ENCODE measurements around the gene OR10A6. TPM values are rescaled to one million over a fixed set of nuclear protein-coding genes. Genes with fewer than 3 reads are reported as not detected.

The OR10A6 gene
- total RNA-seq, 3 donors from 2014 or later (not counting 1 experiment from before 2014, with no cell fraction given), result not detected

DNA sequence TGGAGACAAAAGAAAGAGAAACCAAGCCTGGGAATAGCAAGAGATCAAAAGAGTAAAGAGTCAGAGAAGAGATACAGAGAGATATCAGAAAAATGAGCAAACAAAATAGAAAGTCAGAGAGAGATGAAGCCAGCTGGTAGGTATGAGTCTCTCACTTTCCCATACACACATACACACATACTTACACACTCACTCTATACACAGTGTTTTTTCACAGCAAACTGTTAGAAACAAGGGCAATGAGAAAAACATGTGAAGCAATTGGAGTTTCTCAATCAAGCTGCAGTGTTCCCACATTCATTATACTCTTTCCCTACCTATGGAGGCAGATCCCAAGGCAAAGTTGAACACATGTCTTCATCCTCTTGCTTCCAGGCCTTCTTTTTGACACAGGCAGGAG lies 36.8 kb upstream of the OR10A6 start:
- Histone ChIP-seq H3K27me3 (ENCODE audit: control insufficient read depth, insufficient read depth, low read length) (no peaks in the 10 kb centered on the region), H3K4me1 (ENCODE audit: control insufficient read depth, insufficient read depth, low read length) (no peaks in the 10 kb centered on the region), H3K36me3 (ENCODE audit: control insufficient read depth, insufficient read depth, low read length) (no peaks in the 10 kb centered on the region), H3K27ac (ENCODE audit: low read length) (no peak overlapping the region), H3K4me3 (ENCODE audit: low read length) (no peak overlapping the region), H3K9me3 (ENCODE audit: control insufficient read depth, insufficient read depth, low read length) (no peaks in the 10 kb centered on the region)
- Mint-ChIP-seq H3K4me3 (no peak overlapping the region), H3K36me3 (no peaks in the 10 kb centered on the region), H3K27ac (no peak overlapping the region), H3K9me3 (no peaks in the 10 kb centered on the region), H3K27me3 (ENCODE audit: low read depth in 2 of 2) (peaks cover 18 to 37% of the 10 kb centered on the region in 2 donors), H3K4me1 (no peaks in the 10 kb centered on the region)
- TF ChIP-seq, protein P1, sequence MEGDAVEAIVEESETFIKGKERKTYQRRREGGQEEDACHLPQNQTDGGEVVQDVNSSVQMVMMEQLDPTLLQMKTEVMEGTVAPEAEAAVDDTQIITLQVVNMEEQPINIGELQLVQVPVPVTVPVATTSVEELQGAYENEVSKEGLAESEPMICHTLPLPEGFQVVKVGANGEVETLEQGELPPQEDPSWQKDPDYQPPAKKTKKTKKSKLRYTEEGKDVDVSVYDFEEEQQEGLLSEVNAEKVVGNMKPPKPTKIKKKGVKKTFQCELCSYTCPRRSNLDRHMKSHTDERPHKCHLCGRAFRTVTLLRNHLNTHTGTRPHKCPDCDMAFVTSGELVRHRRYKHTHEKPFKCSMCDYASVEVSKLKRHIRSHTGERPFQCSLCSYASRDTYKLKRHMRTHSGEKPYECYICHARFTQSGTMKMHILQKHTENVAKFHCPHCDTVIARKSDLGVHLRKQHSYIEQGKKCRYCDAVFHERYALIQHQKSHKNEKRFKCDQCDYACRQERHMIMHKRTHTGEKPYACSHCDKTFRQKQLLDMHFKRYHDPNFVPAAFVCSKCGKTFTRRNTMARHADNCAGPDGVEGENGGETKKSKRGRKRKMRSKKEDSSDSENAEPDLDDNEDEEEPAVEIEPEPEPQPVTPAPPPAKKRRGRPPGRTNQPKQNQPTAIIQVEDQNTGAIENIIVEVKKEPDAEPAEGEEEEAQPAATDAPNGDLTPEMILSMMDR (IDR thresholded peaks at IDR 0.05), result no peak
- ATAC-seq, result no peak
- intact Hi-C loops (cut with micrococcal nuclease), result no loop called here
- DNase-seq, result no peak

- no peak overlapping the region for H3K27ac ChIP-seq (ENCODE audit: low read length)
- Mint-ChIP-seq H3K27ac (no peak overlapping the region), H3K36me3 (no peaks in the 10 kb centered on the region), H3K4me3 (no peak overlapping the region), H3K9me3 (no peaks in the 10 kb centered on the region), H3K27me3 (ENCODE audit: low read depth in 2 of 2) (peaks cover 18 to 37% of the 10 kb centered on the region in 2 donors), H3K4me1 (no peaks in the 10 kb centered on the region)
- H3K4me1 ChIP-seq (ENCODE audit: control insufficient read depth, insufficient read depth, low read length), result no peaks in the 10 kb centered on the region
- TF ChIP-seq, protein P1 (IDR thresholded peaks at IDR 0.05), result no peak
- 82% methylated on average over 1 of the region's 1 CpG for WGBS (ENCODE audit: insufficient coverage)
- ATAC-seq, result no peak
- H3K9me3 ChIP-seq (ENCODE audit: control insufficient read depth, insufficient read depth, low read length), result no peaks in the 10 kb centered on the region
- H3K27me3 ChIP-seq (ENCODE audit: control insufficient read depth, insufficient read depth, low read length), result no peaks in the 10 kb centered on the region
- intact Hi-C loops (cut with micrococcal nuclease), result no loop called here
- H3K4me3 ChIP-seq (ENCODE audit: low read length), result no peak overlapping the region
- DNase-seq, result no peak
- no peaks in the 10 kb centered on the region for H3K36me3 ChIP-seq (ENCODE audit: control insufficient read depth, insufficient read depth, low read length)
Observed at GRCh38 chr11:7967097-7967496, 36.0 kb upstream of the OR10A6 start.

- H3K4me1 Mint-ChIP-seq, result no peaks in the 10 kb centered on the region
- no peaks in the 10 kb centered on the region for H3K9me3 ChIP-seq (ENCODE audit: control insufficient read depth, insufficient read depth, low read length)
- H3K27me3 ChIP-seq (ENCODE audit: control insufficient read depth, insufficient read depth, low read length), result no peaks in the 10 kb centered on the region
- intact Hi-C loops (cut with micrococcal nuclease), result no loop called here
- no peaks in the 10 kb centered on the region for H3K36me3 Mint-ChIP-seq
- no peaks in the 10 kb centered on the region for H3K9me3 Mint-ChIP-seq
- H3K27me3 Mint-ChIP-seq (ENCODE audit: low read depth in 2 of 2), result peaks cover 18 to 37% of the 10 kb centered on the region in 2 donors
- WGBS (ENCODE audit: insufficient coverage), result no CpG with 5 or more reads among the region's 1 CpG
- TF ChIP-seq, protein P1 (IDR thresholded peaks at IDR 0.05), result no peak
- ATAC-seq (no peak), DNase-seq (no peak)
- no peak within 1 kb of the TSS for H3K4me3 ChIP-seq (ENCODE audit: low read length)
- no peaks in the 10 kb centered on the region for H3K4me1 ChIP-seq (ENCODE audit: control insufficient read depth, insufficient read depth, low read length)
- no peaks in the 10 kb centered on the region for H3K36me3 ChIP-seq (ENCODE audit: control insufficient read depth, insufficient read depth, low read length)
- no peak within 1 kb of the TSS for H3K27ac ChIP-seq (ENCODE audit: low read length)
- no peak within 1 kb of the TSS for H3K27ac Mint-ChIP-seq
- H3K4me3 Mint-ChIP-seq, result no peak within 1 kb of the TSS
Observed at GRCh38 chr11:7965386-7965785, 34.3 kb upstream of the OR10A6 start, which contains the start of gene NLRP10. TSS of gene NLRP10 (minus strand) at chr11:7965447. CDS start at chr11:7963495, 1,952 bp downstream.

DNA sequence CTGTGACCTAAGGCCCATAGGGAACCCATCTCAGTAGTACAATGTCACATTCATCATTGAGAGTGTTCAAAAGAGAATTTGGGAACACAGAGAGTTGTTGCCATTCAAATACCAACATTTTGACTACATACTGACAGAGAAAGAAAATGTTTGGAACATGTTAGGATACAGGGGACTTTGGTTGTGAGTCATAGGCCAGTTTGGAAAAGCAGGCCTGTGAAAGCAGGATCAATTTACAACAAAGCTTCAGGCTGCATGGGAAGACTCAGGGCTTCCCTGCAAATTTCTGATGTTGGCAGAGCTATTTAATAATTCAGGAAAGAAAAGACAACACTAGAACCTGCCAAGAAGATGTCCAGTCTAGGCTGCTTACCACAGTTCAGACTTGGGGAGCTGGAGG lies 33.8 kb upstream of the OR10A6 start:
- TF ChIP-seq, protein P1 (IDR thresholded peaks at IDR 0.05), result no peak
- Mint-ChIP-seq H3K27me3 (ENCODE audit: low read depth in 2 of 2) (peaks cover 18 to 38% of the 10 kb centered on the region in 2 donors), H3K4me3 (no peak overlapping the region), H3K27ac (no peak overlapping the region), H3K36me3 (no peaks in the 10 kb centered on the region), H3K9me3 (no peaks in the 10 kb centered on the region), H3K4me1 (no peaks in the 10 kb centered on the region)
- H3K4me3 ChIP-seq (ENCODE audit: low read length), result no peak overlapping the region
- no peaks in the 10 kb centered on the region for H3K9me3 ChIP-seq (ENCODE audit: control insufficient read depth, insufficient read depth, low read length)
- H3K4me1 ChIP-seq (ENCODE audit: control insufficient read depth, insufficient read depth, low read length), result no peaks in the 10 kb centered on the region
- intact Hi-C loops (cut with micrococcal nuclease), result no loop called here
- no peak for DNase-seq
- ATAC-seq, result no peak
- H3K27me3 ChIP-seq (ENCODE audit: control insufficient read depth, insufficient read depth, low read length), result no peaks in the 10 kb centered on the region
- no peak overlapping the region for H3K27ac ChIP-seq (ENCODE audit: low read length)
- no peaks in the 10 kb centered on the region for H3K36me3 ChIP-seq (ENCODE audit: control insufficient read depth, insufficient read depth, low read length)

Measured in natural killer cell (primary cell).